Naive thymus-derived CD4-positive, alpha-beta T cell (primary cell): ENCODE measurements around the gene OSBPL1A. TPM values are rescaled to one million over a fixed set of nuclear protein-coding genes. Genes with fewer than 3 reads are reported as not detected.

Experiments
- ATAC-seq: fragments of 150-1000 bp; cut with Tn5 transposase; 2 replicates; pipeline ENCODE4 v1.10.0; 2021; ENCODE audit warnings: mild to moderate bottlenecking, moderate library complexity
- CTCF ChIA-PET: fragments of 350-600 bp; sonication (Branson Sonifier 250); formaldehyde crosslinking; loops from one replicate; lab custom pipeline; 2021; ENCODE audit warnings: antibody characterized with exemption; lab: Charles Lee
- POLR2A ChIA-PET: fragments of 350-600 bp; sonication (Branson Sonifier 250); formaldehyde crosslinking; loops from one replicate; lab custom pipeline; 2021; ENCODE audit warnings: antibody characterized with exemption, inconsistent platforms; lab: Charles Lee
- DNase-seq, 9 donors: peaks; one replicate each; pipeline versions ENCODE4 v3.0.0 to v3.0.0-alpha.2; 2020 to 2022; ENCODE audit warnings: mixed read lengths in 1 of 9
- H3K27ac ChIP-seq: one replicate; pipeline ENCODE4 v1.7.0; 2013; ENCODE audit warnings: mild to moderate bottlenecking, low read depth, low read length, moderate library complexity
- H3K27me3 ChIP-seq, 2 donors: one replicate each; pipeline ENCODE4 v1.7.0; 2013; ENCODE audit warnings: low read length in 2 of 2, mild to moderate bottlenecking in 2 of 2, moderate library complexity in 2 of 2; ENCODE audit not compliant: control insufficient read depth in 2 of 2, insufficient read depth in 2 of 2
- H3K36me3 ChIP-seq, 3 experiments: 1 replicate in 2 of 3; 2 replicates in 1 of 3; pipeline ENCODE4 v1.7.0; 2013; ENCODE audit warnings: low read length in 3 of 3, mild to moderate bottlenecking in 3 of 3, moderate library complexity in 1 of 3; ENCODE audit not compliant: insufficient read depth in 3 of 3, control insufficient read depth in 2 of 3
- H3K4me1 ChIP-seq, 2 donors: one replicate each; pipeline ENCODE4 v1.7.0; 2013; ENCODE audit warnings: low read length in 2 of 2, mild to moderate bottlenecking in 2 of 2, moderate library complexity in 1 of 2; ENCODE audit not compliant: control insufficient read depth in 2 of 2, insufficient read depth in 2 of 2
- H3K4me3 ChIP-seq: 2 replicates; pipeline ENCODE4 v1.7.0; 2013; ENCODE audit warnings: mild to moderate bottlenecking, low read length
- H3K9me3 ChIP-seq, 3 experiments: 1 replicate in 2 of 3; 2 replicates in 1 of 3; pipeline ENCODE4 v1.7.0; 2013; ENCODE audit warnings: low read length in 3 of 3; ENCODE audit not compliant: control insufficient read depth in 2 of 3
- H3K27ac Mint-ChIP-seq, 9 donors: one replicate each; pipeline ENCODE4 v1.8.0; 2020 to 2022; ENCODE audit warnings: mixed read lengths in 9 of 9, mild to moderate bottlenecking in 8 of 9, moderate library complexity in 5 of 9, inconsistent platforms in 2 of 9
- H3K27me3 Mint-ChIP-seq, 5 donors: one replicate each; pipeline ENCODE4 v1.8.0; 2021 to 2022; ENCODE audit warnings: mixed read lengths in 5 of 5, mild to moderate bottlenecking in 1 of 5
- H3K36me3 Mint-ChIP-seq, 5 donors: one replicate each; pipeline ENCODE4 v1.8.0; 2020 to 2022; ENCODE audit warnings: mixed read lengths in 5 of 5, mild to moderate bottlenecking in 3 of 5, inconsistent platforms in 1 of 5
- H3K4me1 Mint-ChIP-seq, 7 donors: one replicate each; pipeline ENCODE4 v1.8.0; 2020 to 2022; ENCODE audit warnings: mixed read lengths in 7 of 7, mild to moderate bottlenecking in 3 of 7, inconsistent platforms in 1 of 7
- H3K4me3 Mint-ChIP-seq, 10 donors: one replicate each; pipeline ENCODE4 v1.8.0; 2020 to 2022; ENCODE audit warnings: mild to moderate bottlenecking in 10 of 10, mixed read lengths in 10 of 10, moderate library complexity in 6 of 10, inconsistent platforms in 2 of 10
- H3K9me3 Mint-ChIP-seq, 11 donors: one replicate each; pipeline ENCODE4 v1.8.0; 2020 to 2022; ENCODE audit warnings: mixed read lengths in 11 of 11, mild to moderate bottlenecking in 4 of 11, inconsistent platforms in 1 of 11, moderate library complexity in 1 of 11
- intact Hi-C, 2 donors: fragments of 100-400 bp; cut with micrococcal nuclease; formaldehyde crosslinking; loops; one replicate each; pipeline ENCODE4 v1.15.1; 2023
- polyA plus RNA-seq, 2 donors: library from polyadenylated mRNA; unstranded; fragments of 300-500 nt; fragmentation: Illumina TruSeq; gene quantifications; one replicate each; pipeline ENCODE4 v1.2.3, GENCODE V29; 2021
- total RNA-seq, 6 experiments: library from RNA in 5 of 6; stranded (reverse) in 5 of 6; gene quantifications; 1 replicate in 5 of 6; 2 replicates in 1 of 6; pipeline ENCODE4 v1.2.3 and lab custom pipeline; 2021 to 2026

The OSBPL1A gene
- total and polyA plus RNA-seq, 7 experiments from 2014 or later, result 1.8 to 7.7 (median 3.9) TPM

GRCh38 chr18:24420551-24420950 lies 22.9 kb upstream of the OSBPL1A start:
- Mint-ChIP-seq H3K36me3 (peaks cover 2 to 18% (median 9%) of the 10 kb centered on the region in 5 donors), H3K4me3 (no peak overlapping the region), H3K27me3 (peaks cover 31 to 58% (median 55%) of the 10 kb centered on the region in 5 donors), H3K27ac (no peak overlapping the region), H3K4me1 (peaks cover 0 to 6% (median 2%) of the 10 kb centered on the region in 7 donors), H3K9me3 (peaks cover 0 to 14% (median 4%) of the 10 kb centered on the region in 11 donors)
- Histone ChIP-seq H3K9me3 (no peaks in the 10 kb centered on the region), H3K4me1 (no peaks in the 10 kb centered on the region), H3K36me3 (no peaks in the 10 kb centered on the region), H3K27ac (no peak overlapping the region), H3K27me3 (no peaks in the 10 kb centered on the region), H3K4me3 (no peak overlapping the region)
- DNase-seq, result no peak
- intact Hi-C loops, result loop anchor here in 1 of 2 donors (10.0 kb wide), 1 partner anchor 1486 kb away; the partner anchor contains the start of gene RBBP8
- CTCF ChIA-PET, result no interaction called here
- POLR2A ChIA-PET, result no interaction called here
- ATAC-seq, result no peak

DNA sequence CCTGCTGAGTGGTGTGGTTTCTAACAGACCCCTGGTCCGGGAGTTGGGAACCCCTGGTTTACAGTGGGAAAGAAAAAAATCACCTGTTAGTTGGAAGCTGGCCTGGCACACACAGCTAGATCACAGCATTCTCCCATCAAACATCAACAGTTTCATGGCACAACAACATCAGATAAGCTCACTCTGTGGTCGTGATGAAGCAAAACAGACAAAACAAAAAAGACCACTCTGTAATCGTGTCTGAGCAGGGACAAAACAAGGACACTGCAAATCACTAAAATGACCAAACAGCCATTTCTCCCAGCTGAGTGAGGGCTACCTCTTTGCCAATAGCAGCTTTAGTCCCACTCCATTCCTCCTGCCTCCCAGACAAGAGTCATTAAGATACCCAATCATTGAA lies 19.9 kb upstream of the OSBPL1A start:
- H3K27me3 Mint-ChIP-seq, result peaks cover 13 to 45% (median 39%) of the 10 kb centered on the region in 5 donors
- H3K27ac ChIP-seq, result no peak overlapping the region
- H3K4me3 ChIP-seq, result no peak overlapping the region
- H3K36me3 ChIP-seq, result no peaks in the 10 kb centered on the region
- peaks cover 0 to 3% of the 10 kb centered on the region in 2 donors for H3K27me3 ChIP-seq
- no peak overlapping the region for H3K4me3 Mint-ChIP-seq
- intact Hi-C loops, result no loop called here
- H3K9me3 Mint-ChIP-seq, result no peaks in the 10 kb centered on the region
- H3K9me3 ChIP-seq, result no peaks in the 10 kb centered on the region
- H3K4me1 ChIP-seq, result no peaks in the 10 kb centered on the region
- DNase-seq (no peak), ATAC-seq (no peak)
- ChIA-PET POLR2A (no interaction called here), CTCF (no interaction called here)
- H3K4me1 Mint-ChIP-seq, result peaks cover 0 to 21% (median 0%) of the 10 kb centered on the region in 7 donors
- H3K36me3 Mint-ChIP-seq, result peaks cover 0 to 10% (median 6%) of the 10 kb centered on the region in 5 donors
- no peak overlapping the region for H3K27ac Mint-ChIP-seq

DNA sequence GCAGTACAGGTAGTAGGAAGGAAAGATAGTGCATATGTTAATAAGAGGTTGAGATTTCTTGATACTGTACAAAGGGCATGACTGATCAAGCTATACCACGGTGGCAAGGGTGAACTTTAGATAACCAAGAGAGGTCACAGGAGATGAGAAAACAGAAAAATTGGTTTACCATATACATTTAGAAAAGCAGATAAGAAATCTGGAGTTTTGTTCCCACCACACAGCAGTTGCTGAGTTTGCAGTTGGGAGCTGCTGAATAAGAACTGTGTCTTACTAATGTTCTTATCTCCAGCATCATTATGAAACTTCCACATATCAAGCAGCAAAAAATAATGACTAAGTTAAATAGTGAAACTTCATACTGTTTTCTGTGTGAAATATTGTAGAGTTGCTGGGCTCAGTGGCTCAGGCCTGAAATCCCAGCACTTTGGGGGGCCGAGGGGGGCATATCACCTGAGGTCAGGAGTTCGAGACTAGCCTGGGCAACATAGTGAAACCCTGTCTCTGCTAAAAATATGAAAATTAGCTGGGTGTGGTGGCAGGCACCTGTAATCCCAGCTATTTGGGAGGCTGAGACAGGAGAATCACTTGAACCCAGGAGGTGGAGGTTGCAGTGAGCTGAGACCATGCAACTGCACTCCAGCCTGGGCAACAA lies 16.9 kb upstream of the OSBPL1A start:
- Mint-ChIP-seq H3K27ac (no peak overlapping the region), H3K9me3 (no peaks in the 10 kb centered on the region), H3K4me3 (no peak overlapping the region), H3K36me3 (peaks cover 0 to 9% (median 6%) of the 10 kb centered on the region in 5 donors), H3K27me3 (peaks cover 13 to 40% (median 28%) of the 10 kb centered on the region in 5 donors), H3K4me1 (peaks cover 0 to 21% (median 0%) of the 10 kb centered on the region in 7 donors)
- POLR2A ChIA-PET, result no interaction called here
- no peaks in the 10 kb centered on the region for H3K9me3 ChIP-seq
- H3K4me1 ChIP-seq, result no peaks in the 10 kb centered on the region
- CTCF ChIA-PET, result interaction anchor here (0.7 kb wide), 1 partner anchor 311 kb away, joined by 4 read pairs; no protein-coding TSS in a partner anchor
- ATAC-seq, result no peak
- no peak for DNase-seq
- intact Hi-C loops, result no loop called here
- no peaks in the 10 kb centered on the region for H3K36me3 ChIP-seq
- no peak overlapping the region for H3K4me3 ChIP-seq
- no peak overlapping the region for H3K27ac ChIP-seq
- H3K27me3 ChIP-seq, result peaks cover 0 to 3% of the 10 kb centered on the region in 2 donors

DNA sequence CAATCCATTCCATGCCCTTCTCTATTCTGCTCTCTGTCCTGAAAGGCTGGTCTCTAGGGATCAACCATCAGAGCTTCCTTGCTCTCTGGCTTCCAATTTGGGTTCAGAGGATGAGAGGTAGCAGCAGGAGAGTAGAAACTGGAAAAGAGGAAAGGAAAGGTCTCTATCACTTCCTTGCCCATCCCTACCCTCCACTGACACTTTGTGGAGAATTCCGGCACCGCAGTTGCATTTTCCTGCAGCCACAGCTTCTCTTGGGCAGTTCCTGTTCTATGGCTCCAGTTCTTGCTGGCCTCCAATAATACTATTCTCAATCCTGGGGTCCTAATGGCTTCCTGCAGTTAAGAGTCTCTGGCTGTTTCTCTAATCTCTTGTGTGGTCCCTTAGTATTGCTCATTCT lies 15.5 kb upstream of the OSBPL1A start:
- Mint-ChIP-seq H3K9me3 (no peaks in the 10 kb centered on the region), H3K4me1 (peaks cover 0 to 21% (median 0%) of the 10 kb centered on the region in 7 donors), H3K27ac (no peak overlapping the region), H3K27me3 (peaks cover 20 to 34% (median 24%) of the 10 kb centered on the region in 5 donors), H3K36me3 (peaks cover 0 to 13% (median 0%) of the 10 kb centered on the region in 5 donors), H3K4me3 (no peak overlapping the region)
- H3K27ac ChIP-seq, result no peak overlapping the region
- H3K36me3 ChIP-seq, result no peaks in the 10 kb centered on the region
- no peak for ATAC-seq
- ChIA-PET CTCF (no interaction called here), POLR2A (no interaction called here)
- H3K27me3 ChIP-seq, result peaks cover 0 to 6% of the 10 kb centered on the region in 2 donors
- H3K4me1 ChIP-seq, result no peaks in the 10 kb centered on the region
- DNase-seq, result no peak
- H3K9me3 ChIP-seq, result no peaks in the 10 kb centered on the region
- intact Hi-C loops, result no loop called here
- no peak overlapping the region for H3K4me3 ChIP-seq

DNA sequence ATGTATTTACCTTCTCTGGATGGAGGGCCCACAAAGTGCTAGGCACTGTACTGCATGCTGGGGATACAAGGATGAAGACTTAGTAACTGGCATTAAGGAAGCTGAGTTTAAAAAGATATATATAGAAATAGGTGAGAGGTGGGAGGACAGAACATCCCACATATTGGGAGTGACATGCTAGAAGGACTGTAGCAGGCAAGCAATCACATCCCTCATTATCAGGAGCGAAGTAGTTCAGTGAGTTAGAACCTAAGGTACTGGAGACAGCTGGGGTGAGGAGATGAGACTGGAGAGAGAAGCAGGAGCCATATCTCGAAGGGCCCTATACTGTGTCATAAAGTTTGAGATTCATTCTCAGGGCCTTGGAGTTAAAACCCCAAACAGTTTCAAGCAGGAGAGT lies 10.9 kb upstream of the OSBPL1A start:
- intact Hi-C loops, result no loop called here
- Histone ChIP-seq H3K4me3 (no peak overlapping the region), H3K27ac (no peak overlapping the region), H3K36me3 (no peaks in the 10 kb centered on the region), H3K27me3 (peaks cover 0 to 6% of the 10 kb centered on the region in 2 donors), H3K4me1 (no peaks in the 10 kb centered on the region), H3K9me3 (no peaks in the 10 kb centered on the region)
- H3K9me3 Mint-ChIP-seq, result peaks cover 0 to 3% (median 0%) of the 10 kb centered on the region in 11 donors
- ChIA-PET CTCF (no interaction called here), POLR2A (no interaction called here)
- ATAC-seq, result no peak
- peaks cover 0 to 12% (median 1%) of the 10 kb centered on the region in 5 donors for H3K36me3 Mint-ChIP-seq
- DNase-seq, result no peak
- no peak overlapping the region for H3K4me3 Mint-ChIP-seq
- H3K4me1 Mint-ChIP-seq, result peaks cover 0 to 6% (median 0%) of the 10 kb centered on the region in 7 donors
- H3K27me3 Mint-ChIP-seq, result peaks cover 36 to 69% (median 59%) of the 10 kb centered on the region in 5 donors
- no peak overlapping the region for H3K27ac Mint-ChIP-seq

DNA sequence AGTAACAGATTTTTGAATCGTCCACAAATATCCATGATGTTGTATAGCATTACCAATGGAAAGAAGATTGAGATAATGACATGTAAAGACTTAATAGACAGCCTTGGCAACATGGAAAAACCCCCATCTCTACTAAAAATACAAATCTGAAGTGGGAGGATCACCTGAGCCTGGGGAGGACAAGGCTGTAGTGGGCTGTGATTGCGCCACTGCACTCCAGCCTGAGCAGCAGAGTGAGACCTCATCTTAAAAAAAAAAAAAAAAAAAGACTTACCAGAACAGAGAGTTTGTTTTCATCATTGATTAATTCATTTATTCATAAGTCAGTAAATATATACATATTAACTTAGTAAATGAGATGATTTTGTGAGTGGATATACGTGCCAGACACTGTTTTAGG lies 7.0 kb upstream of the OSBPL1A start:
- POLR2A ChIA-PET, result no interaction called here
- DNase-seq (no peak), ATAC-seq (no peak)
- CTCF ChIA-PET, result no interaction called here
- H3K4me1 Mint-ChIP-seq, result peaks cover 0 to 2% (median 0%) of the 10 kb centered on the region in 7 donors
- no peak overlapping the region for H3K4me3 Mint-ChIP-seq
- H3K27ac Mint-ChIP-seq, result no peak overlapping the region
- Histone ChIP-seq H3K27ac (no peak overlapping the region), H3K27me3 (peaks cover 0 to 3% of the 10 kb centered on the region in 2 donors), H3K4me1 (no peaks in the 10 kb centered on the region), H3K9me3 (no peaks in the 10 kb centered on the region), H3K4me3 (no peak overlapping the region), H3K36me3 (no peaks in the 10 kb centered on the region)
- H3K36me3 Mint-ChIP-seq, result peaks cover 0 to 4% (median 1%) of the 10 kb centered on the region in 5 donors
- peaks cover 0 to 3% (median 0%) of the 10 kb centered on the region in 11 donors for H3K9me3 Mint-ChIP-seq
- H3K27me3 Mint-ChIP-seq, result peaks cover 32 to 60% (median 48%) of the 10 kb centered on the region in 5 donors
- intact Hi-C loops, result no loop called here
